HG02678 (cell line): Measurements from ENCODE around the gene RAB23.

ENCODE experiments used
- ATAC-seq: cut with Tn5 transposase; IDR thresholded peaks from one replicate; pipeline ENCODE4 v1.9.1; 2021; ENCODE audit warnings: mild to moderate bottlenecking, moderate library complexity; ENCODE audit not compliant: unreplicated experiment

RAB23 gene

DNA sequence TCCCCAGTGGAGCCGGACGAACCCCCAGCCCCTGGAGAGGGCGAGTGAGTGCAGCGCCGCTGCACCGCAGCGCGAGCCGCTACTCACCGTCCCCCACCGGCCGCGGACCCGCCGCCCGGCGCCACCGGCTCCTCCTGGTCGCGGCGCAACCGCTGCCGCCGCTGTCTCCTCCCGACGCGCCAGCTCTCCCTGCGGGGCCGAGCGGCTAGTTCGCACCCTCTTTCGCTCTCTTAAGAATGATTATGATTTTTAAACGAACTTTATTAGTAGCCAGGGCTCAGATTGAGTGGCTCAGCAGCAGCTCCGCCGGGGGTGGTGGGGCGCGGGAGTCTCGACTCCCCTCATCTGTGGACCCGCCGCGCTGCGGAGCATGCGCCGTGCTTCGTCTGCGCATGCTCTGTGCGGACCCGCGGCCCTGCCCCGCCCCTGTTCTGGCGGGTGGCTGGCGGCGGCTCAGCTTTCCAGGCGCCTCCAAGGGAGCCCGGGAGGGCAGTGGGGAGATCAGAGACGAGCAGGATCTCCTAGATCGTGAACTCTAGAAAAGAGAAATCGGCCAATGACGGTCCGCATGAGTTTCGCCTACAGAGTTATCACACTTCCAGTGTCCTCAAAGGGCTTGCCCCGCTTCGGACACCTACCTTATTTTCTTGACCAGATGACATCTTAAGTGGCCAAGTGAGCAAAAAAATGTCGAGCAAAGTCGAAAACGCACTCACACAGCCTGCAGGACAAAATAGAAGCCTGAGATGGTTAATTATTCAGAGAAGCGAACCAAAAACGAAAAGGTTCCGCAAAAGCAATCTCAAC is at the start of gene RAB23:
Gene RAB23, minus strand, starts transcription at position 372 of the 807 bp plus-strand sequence. CDS start 11,927 bp downstream, outside the sequence.
- peak; percentile 87 for ATAC-seq

DNA sequence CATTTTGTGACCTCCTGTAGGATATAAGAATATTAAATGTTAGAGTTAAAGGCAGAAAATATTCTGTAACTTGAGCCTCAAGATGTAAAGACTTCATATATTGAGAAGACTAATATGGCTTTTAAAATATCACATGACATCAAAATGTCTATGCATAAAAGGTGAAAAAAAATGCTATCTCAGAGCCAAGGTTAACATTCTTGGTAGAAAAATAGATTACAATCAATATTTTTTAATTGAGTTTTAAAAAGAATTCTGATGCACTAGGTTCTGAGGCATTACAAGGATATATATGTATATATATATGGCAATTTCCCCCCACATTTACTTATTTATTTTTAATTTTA is 46.2 kb upstream of the RAB23 start:
- ATAC-seq, result no peak

DNA sequence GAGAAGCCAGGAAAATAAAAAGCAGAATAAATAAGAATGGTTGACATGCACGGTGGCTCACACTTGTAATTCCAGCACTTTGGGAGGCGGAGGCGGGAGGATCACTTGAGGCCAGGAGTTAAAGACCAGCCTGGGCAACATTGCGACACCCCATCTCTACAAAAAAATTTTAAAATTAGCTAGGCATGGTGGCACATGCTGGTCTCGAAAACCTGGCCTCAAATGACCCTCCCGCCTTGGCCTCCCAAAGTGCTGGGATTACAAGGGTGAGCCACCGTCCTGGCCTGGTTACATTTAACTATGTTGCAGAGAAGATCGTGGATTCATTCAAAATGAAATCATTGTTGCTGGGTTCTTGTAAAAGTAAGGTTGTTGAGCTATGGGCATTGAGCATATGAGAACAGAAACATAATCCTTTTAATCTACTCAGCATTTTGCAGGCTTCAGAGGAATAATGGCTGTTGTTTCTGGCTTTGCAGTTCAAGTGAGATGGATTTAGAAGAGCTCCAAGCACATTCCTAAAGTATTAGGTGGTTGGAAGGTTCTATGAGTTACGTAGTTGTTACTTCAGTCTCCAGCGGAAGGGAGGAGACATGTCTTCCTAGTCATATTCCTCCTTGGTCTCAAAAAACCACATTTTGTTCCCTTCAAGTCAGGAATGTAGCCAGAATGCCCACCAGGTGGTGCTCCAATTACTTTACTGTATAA is 45.6 kb upstream of the RAB23 start:
- no peak for ATAC-seq

DNA sequence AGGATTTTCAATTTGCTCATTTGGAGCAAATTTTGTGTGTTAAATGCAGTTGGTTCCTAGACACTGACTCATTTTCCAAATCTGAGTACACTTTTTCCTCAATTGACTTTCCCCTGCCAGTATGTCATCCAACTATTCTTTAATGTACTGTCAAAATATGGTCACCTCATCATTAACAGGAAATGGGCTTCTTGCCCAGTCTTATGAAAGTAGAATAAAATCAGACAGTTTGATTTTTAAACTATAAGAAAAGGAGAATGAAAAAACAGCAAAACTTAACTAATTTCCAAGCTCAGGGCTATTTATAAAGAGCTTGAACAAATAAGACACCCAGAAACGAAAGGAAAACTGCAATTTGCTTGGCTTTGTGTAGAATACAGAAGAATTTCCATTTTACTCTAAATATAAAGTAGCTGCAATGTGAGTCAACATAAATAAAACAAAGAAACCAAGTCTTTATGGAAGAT is 43.7 kb upstream of the RAB23 start:
- no peak for ATAC-seq

DNA sequence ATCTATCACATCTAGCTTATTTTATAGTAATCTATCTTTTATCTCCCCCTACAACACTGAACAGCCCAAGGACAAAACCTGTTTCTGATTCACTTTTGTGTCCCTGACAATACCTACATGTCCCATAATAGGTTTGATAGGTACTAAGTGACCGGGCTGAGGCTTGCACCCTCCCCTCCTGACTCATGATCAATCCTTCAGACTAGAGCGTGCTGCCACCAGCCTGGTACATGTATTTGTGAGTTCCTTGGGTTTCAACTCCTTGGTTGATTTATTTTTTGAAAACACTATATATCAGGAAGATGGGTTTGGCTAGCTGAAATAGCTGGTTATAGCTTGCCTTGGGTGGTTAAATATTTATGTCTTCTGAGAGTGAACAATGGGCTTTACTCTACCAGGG is 41.6 kb upstream of the RAB23 start:
- no peak for ATAC-seq

DNA sequence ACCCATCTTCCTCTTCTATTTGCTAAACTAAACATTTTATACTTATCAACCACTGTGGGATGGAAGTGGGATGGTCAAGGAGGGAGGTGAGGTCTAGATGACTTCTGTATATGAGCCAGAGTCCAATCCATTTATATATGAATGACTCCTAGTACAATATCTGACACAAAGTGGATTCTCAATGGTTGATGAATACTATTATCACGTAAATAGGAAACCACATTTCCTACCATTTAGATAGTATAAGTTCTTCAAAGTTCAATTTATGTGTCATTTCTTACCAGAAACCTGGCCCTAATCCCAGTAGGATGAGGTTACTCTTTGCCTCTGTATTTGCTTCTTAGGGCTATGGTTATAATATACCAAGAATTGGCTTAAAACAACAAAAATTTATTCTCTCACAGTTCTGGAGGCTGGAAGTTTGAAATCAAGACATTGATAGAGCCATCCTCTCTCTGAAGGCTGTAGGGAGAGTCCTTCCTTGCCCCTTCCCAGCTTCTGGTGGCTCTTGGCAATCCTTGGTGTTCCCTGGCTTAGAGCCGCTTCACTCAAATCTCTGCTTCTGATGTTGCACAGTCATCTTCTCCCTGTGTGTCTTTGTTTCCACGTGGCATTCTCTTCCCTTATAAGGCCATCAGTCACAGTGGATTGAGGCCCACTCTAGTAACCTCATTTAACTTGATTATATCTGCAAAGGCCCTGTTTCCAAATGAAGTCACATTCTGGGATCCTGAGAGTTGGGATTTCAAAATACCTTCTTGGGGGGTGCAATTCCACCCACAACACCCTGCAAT is 41.0 kb upstream of the RAB23 start:
- ATAC-seq, result no peak

DNA sequence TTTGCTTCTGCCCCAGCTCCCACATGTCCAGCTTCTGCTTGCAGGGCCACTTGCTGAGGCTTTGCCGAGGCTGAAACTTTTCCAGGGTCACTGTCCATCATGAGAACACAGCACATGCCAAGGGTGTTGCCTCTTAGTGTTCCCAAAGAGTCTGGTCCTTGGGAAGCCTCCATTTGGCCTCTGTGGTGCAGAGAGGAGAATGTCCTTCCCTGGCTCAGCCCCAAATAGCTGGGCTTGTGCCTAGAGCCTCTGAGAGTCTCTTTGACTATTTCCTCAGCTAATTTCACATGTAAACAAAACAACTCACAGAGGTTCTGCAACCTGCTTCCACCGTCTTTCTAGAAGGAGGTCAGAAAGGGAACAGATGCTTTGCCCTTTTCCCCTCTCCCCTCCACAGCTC is 40.4 kb upstream of the RAB23 start:
- ATAC-seq, result no peak

DNA sequence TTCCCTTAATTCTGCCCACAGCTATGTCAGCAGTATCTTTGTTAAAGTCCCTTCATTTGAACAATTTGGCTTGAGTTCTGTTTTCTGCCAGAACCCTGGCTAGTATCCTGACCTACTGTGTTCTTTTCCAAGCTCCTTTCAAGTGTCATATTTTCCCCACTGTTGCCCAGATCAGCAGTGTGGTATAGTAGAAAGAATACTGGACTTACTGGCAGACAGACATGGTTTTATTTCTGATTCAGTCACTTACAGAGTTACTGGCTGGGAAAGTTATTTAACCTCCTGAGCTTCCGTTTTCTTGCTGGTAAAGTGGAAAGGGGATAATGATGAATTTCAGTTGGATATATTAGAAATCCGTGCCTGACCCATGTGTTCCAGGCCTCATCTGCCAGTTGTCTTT is 39.8 kb upstream of the RAB23 start:
- no peak for ATAC-seq

DNA sequence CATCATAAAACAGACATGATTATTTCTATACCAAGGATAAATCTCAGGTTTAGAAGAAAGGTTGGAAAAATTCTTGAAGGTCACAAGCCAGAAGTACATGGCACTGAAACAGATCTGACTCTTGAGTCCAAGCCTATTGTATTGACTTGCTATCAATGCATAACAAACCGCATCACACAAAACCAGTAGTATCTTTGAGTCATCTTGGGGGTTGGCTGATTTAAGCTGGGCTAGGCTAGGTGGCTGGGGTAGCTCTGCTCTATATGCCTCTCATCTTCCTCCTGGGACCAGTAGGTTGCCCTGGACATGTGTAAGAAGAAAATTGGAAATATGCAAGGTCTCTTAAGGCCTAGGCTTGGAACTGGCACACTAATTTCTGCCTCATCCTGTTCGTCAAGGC is 37.0 kb upstream of the RAB23 start:
- ATAC-seq, result no peak

DNA sequence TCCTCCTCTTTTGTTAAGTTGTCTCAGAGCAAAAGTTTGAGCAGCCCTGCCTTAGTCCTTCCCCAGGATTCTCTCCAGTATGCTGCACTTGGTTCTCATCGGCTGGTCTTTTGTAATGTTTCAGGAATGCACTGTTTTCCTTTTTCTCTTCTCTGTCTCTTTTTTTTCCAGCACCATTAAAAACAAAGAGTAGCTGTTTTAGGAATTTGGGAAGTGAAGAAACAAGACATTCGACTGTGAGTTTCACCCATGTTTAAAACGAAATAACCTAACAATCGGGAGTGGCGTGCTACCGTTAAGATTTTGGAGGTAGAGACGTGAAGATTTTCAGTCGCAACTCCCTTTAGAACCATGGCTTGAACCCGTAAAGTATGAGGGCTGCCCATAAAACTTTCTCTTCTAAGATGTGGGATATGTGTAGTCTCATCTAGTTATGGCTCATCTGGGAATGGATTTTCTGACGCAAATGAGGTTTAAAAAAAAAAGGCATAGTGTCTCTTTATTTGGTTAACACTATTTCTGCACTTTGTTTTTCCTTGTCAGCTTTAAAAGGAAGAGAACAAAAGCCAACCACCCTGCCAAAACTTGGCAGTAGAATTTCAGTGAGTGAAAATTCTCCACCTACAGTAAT is 35.9 kb upstream of the RAB23 start:
- no peak for ATAC-seq

DNA sequence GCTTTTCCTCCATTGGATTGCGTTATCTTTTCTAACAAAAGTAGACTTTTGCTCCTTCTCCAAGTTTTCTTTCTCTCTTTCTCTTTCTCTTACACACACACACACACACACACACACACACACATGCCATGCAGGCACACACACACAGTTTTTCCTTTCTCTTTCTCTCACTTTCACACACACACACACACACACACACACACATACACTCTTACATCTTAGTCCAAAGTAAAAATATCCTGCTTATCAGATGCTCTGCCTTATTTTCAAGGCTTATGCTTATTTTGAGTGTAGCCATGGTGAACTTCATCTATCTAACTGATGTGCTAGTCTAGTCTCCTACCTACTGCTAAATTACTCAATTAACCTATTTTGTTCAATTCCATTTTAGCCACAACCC is 34.4 kb upstream of the RAB23 start:
- ATAC-seq, result no peak

DNA sequence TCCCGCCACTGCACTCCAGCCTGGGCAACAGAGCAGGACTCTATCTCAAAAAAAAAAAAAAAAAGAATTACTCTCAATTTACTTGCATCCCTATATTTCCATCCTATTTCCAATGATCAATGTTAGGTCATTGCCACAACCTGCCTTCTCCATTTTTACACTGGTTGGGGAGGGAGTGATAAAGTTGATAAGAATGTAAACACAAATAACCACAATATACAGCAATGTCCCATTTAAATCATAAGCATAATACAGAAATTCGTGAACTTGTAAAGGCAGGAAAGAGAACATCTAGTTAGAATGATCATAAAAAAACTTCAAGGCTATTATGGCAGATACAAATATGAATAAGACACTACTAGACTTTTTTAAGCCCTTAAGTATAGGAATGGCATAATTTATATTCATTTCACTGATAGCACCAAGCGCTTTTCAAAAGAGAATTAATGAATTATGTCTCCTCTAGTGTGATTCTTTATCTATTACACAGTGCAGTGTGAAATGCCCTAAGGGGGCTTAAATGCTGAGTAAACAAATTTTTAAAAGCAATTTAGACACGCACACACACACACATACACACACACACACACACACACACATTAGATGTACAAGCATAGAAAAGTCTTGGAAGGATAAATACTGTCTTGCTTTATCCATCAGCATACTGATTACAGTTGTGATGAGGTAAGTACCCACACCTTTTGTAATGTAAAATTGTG is 33.5 kb upstream of the RAB23 start:
- no peak for ATAC-seq

DNA sequence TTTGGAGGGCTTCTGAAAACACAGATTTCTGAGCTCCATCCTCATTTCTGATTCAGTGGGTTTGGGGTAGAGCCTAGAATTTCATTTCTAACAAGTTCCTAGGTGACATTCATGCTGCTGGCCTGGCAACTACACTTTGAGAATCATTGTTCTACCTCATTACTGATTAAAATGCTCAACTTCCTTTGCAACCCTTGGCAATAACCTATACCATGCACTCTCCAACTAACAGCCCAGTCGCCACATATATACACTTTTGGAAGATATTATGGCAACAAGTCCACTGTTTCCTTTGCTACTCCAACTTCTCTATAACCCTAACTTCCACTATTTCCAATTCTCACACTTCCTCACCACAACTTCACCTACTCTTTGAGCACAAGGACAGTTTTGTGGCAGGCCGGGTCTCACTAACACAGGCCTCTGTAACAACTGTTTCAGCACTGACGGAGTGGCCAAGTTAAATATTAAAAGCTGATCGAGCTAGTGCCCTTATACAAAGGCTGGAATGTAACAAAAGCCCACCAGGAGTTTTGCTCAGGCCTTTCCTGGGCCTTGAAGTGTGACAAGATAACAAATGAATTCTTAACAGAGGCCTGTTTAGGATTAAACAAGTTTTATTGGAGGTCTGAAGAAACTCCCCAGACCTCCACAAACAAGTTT is 32.1 kb upstream of the RAB23 start:
- ATAC-seq, result no peak

DNA sequence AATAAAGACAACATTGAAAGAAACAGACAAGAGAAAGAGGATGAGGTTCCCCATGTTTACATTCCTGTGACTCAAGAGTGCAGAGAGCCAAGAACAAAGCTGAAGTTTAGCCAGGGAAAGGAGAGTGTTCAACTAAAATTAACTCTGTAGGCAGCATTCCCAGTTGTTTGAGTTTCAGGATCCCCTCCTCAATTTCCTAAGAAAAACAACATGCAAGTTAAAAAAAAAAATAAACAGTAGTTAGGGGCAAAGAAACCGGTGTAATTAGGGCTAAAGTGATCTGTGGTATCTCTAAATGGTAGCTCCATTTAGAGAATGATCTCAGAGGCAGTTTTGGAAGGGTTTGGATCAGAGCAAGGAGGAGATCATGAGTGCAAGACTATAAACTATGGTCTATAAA is 30.9 kb upstream of the RAB23 start:
- ATAC-seq, result no peak

DNA sequence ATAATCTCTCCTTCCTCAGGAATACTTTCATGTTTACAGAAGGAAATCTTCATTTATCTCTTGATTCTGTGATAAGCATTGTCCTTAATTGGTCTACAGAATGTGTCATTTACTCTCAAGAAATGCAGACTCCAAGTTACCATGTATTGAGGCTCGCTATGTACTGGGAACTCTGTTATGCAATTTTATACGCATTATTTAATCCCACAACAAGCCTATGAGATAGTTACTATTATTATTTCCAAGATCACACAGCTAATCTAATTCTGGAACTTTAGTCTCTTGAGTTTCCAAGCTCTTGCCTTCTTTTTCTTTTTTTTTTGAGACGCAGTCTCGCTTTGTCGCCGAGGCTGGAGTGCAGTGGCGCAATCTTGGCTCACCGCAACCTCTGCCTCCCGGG is 30.0 kb upstream of the RAB23 start:
- ATAC-seq, result no peak

DNA sequence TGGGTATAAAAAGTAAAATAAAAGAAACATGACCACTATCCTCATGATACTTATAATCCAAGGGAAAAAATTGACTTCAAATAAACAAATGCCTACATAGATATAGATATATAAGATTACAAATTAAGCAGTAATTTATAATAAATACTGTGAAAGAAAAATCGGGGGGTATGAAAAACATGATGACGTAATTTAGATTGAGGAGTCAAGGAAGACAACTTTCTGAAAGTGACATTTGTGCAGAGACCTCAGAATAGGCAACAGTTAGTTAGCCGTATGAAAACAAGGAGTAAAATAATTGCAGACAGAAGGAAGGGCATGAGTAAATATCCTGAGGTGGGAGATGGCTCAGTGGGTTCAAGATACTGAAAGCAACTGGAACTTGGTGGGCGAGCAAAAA is 28.2 kb upstream of the RAB23 start:
- ATAC-seq, result no peak

DNA sequence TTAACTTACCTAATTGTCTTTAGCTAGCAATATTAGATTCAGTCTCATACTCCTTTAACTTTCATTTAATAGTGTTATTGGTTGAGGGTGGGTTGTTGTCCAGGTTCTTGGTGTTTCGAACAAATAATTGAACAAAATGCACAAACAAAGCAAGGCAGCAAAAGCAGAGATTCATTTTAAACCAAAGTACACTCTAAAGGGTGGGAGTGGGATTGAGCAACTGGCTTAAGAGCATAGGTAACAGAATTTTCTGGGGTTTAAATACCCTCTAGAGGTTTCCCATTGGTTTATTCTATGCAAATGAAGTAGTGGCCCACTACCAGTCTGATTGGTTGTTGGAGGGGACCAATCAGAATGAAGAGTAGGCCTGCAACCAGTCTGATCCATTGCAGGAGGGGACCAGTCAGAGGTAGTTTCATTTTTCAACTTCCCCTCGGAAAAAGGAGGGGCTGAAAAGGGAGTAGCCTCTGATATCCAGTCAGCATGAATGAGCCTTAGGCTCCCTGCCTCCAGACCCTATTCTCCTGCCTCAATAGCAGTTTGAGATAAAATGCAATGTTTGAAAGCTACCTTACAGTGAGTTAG is 26.3 kb upstream of the RAB23 start:
- ATAC-seq, result no peak

DNA sequence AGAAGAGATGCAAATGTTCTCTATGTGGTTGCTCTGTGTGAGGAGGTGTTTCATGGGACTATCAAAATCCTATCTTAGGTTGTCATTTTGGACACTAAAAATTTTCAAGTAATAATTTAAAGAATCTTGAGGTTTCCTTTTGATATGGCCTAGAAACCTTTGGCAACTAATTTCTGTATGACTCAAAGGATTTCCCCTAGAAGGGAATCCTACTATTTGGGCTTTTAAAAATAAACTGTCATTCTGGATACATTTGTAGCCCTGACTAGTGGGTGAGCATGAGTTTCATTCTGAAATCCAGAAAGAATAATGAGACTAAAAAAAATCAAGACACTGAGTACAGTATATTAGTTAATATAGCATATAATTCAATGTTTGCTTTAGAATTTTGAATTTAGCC is 25.5 kb upstream of the RAB23 start:
- no peak for ATAC-seq

DNA sequence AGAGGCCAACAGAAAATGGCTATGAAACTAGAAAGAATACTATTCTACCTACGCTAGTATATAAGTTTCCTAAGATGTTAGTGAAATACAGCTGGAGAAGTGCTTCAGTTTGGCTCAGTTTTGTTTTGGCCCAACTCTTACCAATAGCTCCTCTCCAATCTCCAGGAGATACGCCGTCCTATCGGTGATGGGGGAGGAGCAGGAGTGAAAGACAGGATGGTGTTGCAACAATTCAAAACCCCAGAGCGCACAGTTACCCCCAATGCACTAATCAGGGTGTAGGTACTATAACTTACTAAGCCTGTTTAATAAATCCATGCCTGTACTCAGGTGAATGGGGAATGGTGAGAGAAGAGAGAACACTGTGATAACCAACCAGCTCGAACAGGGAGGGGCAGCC is 24.2 kb upstream of the RAB23 start:
- ATAC-seq, result no peak

DNA sequence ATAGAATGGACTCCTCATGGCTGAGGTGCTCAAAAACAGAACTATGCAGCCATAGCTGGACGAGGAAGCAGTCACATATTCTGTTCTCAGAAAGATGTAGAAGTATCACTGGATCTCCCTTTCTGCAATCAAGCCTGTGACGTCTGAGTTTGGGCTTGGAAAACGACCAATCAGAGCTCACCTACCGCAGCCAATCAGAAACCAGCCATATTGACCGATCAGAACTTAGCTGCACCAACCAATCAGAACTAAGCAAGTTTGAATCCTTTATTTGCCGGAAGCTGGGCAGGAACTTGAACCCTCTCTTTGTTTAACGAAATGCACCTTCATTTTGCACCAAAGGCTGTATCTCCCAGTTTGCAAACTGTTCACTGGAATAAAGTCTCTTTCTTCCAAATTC is 21.8 kb upstream of the RAB23 start:
- no peak for ATAC-seq
